Natural killer cell (primary cell): Measurements from ENCODE around the gene ATP5F1D. TPM values are rescaled to one million over a fixed set of nuclear protein-coding genes. Genes with fewer than 3 reads are reported as not detected.

Experiments used
- ATAC-seq, 3 donors: fragments of 150-1000 bp in 2 of 3; fragments of 200-7000 bp in 1 of 3; cut with Tn5 transposase; 1 replicate in 1 of 3; 2 replicates in 2 of 3; pipeline ENCODE4 v1.10.0; 2021; ENCODE audit warnings: mild to moderate bottlenecking in 2 of 3, moderate library complexity in 2 of 3
- DNase-seq, 2 donors: peaks; one replicate each; pipeline versions ENCODE4 v3.0.0 to v3.0.0-alpha.2; 2013 to 2021; ENCODE audit warnings: mixed read lengths in 1 of 2
- H3K27ac ChIP-seq: one replicate; pipeline ENCODE4 v1.5.1; 2013; ENCODE audit warnings: mild to moderate bottlenecking, low read length
- H3K27me3 ChIP-seq: one replicate; pipeline ENCODE4 v1.6.1; 2013; ENCODE audit warnings: low read length; ENCODE audit not compliant: control insufficient read depth, insufficient read depth
- H3K36me3 ChIP-seq: one replicate; pipeline ENCODE4 v1.6.1; 2013; ENCODE audit warnings: low read length; ENCODE audit not compliant: control insufficient read depth, insufficient read depth
- H3K4me1 ChIP-seq: one replicate; pipeline ENCODE4 v1.6.1; 2013; ENCODE audit warnings: low read length; ENCODE audit not compliant: control insufficient read depth, insufficient read depth
- H3K4me3 ChIP-seq: one replicate; pipeline ENCODE4 v1.5.1; 2013; ENCODE audit warnings: low read length
- H3K9me3 ChIP-seq: one replicate; pipeline ENCODE4 v1.6.1; 2013; ENCODE audit warnings: low read length; ENCODE audit not compliant: control insufficient read depth, insufficient read depth
- H3K27ac Mint-ChIP-seq, 2 donors: one replicate each; pipeline ENCODE4 v1.8.0; 2022; ENCODE audit warnings: mild to moderate bottlenecking in 2 of 2, mixed read lengths in 2 of 2, moderate library complexity in 1 of 2
- H3K27me3 Mint-ChIP-seq, 2 donors: one replicate each; pipeline ENCODE4 v1.8.0; 2022; ENCODE audit warnings: low read depth in 2 of 2, mixed read lengths in 2 of 2
- H3K36me3 Mint-ChIP-seq: one replicate; pipeline ENCODE4 v1.8.0; 2022; ENCODE audit warnings: mixed read lengths
- H3K4me1 Mint-ChIP-seq, 2 donors: one replicate each; pipeline ENCODE4 v1.8.0; 2022; ENCODE audit warnings: mixed read lengths in 2 of 2
- H3K4me3 Mint-ChIP-seq: one replicate; pipeline ENCODE4 v1.8.0; 2022; ENCODE audit warnings: mild to moderate bottlenecking, moderate library complexity, mixed read lengths
- H3K9me3 Mint-ChIP-seq, 2 donors: one replicate each; pipeline ENCODE4 v1.8.0; 2022; ENCODE audit warnings: mixed read lengths in 2 of 2
- CTCF ChIP-seq: fragments of 200-600 bp; IDR thresholded peaks from one replicate; pipeline ENCODE4 v1.8.0; 2022; ENCODE audit warnings: antibody characterized with exemption
- WGBS: methylation state at CpG from one replicate; pipeline ENCODE4 v1.1.7; 2013; ENCODE audit warnings: missing lambda C conversion rate; ENCODE audit not compliant: insufficient coverage; 5-methylcytosine and 5-hydroxymethylcytosine counted together
- intact Hi-C: fragments of 100-400 bp; cut with micrococcal nuclease; formaldehyde crosslinking; loops from one replicate; pipeline ENCODE4 v1.14.2; 2022
- total RNA-seq, 4 donors: library from RNA; stranded (reverse); fragments of 120-200 nt in 1 of 4; gene quantifications; one replicate each; pipeline versions ENCODE4 v1.2.3 to v1.2.4, GENCODE V29; 2013 to 2022

Gene ATP5F1D
- total RNA-seq, 3 donors from 2014 or later (not counting 1 experiment from before 2014, with no cell fraction given): 88.6 to 119 (median 104) TPM

- Mint-ChIP-seq H3K27ac (no peak overlapping the region), H3K9me3 (no peaks in the 10 kb centered on the region), H3K4me3 (no peak overlapping the region), H3K4me1 (peaks cover 0 to 8% of the 10 kb centered on the region in 2 donors), H3K36me3 (no peaks in the 10 kb centered on the region), H3K27me3 (peaks cover 10 to 32% of the 10 kb centered on the region in 2 donors)
- ATAC-seq (no peak), DNase-seq (no peak)
- intact Hi-C loops: no loop called here
- Histone ChIP-seq H3K4me1 (peaks cover 10% of the 10 kb centered on the region), H3K9me3 (no peaks in the 10 kb centered on the region), H3K27me3 (peaks cover 24% of the 10 kb centered on the region), H3K4me3 (no peak overlapping the region), H3K27ac (no peak overlapping the region), H3K36me3 (no peaks in the 10 kb centered on the region)
- WGBS: 88% methylated on average over 41 of the region's 41 CpGs
- TF ChIP-seq CTCF: no peak
These were observed 47.5 kb downstream of the ATP5F1D start for GRCh38 chr19:1288833-1289685.

GRCh38 chr19:1289686-1290025 is 48.1 kb downstream of the ATP5F1D start:
- Mint-ChIP-seq H3K9me3 (no peaks in the 10 kb centered on the region), H3K4me3 (no peak overlapping the region), H3K4me1 (peaks cover 0 to 5% of the 10 kb centered on the region in 2 donors), H3K36me3 (no peaks in the 10 kb centered on the region), H3K27me3 (peaks cover 5 to 28% of the 10 kb centered on the region in 2 donors), H3K27ac (no peak overlapping the region)
- Histone ChIP-seq H3K4me3 (no peak overlapping the region), H3K4me1 (peaks cover 10% of the 10 kb centered on the region), H3K27ac (no peak overlapping the region), H3K27me3 (peaks cover 23% of the 10 kb centered on the region), H3K9me3 (no peaks in the 10 kb centered on the region), H3K36me3 (no peaks in the 10 kb centered on the region)
- no peak for TF ChIP-seq CTCF
- intact Hi-C loops: no loop called here
- ATAC-seq (no peak), DNase-seq (no peak)
- 81% methylated on average over 19 of the region's 19 CpGs for WGBS

DNA sequence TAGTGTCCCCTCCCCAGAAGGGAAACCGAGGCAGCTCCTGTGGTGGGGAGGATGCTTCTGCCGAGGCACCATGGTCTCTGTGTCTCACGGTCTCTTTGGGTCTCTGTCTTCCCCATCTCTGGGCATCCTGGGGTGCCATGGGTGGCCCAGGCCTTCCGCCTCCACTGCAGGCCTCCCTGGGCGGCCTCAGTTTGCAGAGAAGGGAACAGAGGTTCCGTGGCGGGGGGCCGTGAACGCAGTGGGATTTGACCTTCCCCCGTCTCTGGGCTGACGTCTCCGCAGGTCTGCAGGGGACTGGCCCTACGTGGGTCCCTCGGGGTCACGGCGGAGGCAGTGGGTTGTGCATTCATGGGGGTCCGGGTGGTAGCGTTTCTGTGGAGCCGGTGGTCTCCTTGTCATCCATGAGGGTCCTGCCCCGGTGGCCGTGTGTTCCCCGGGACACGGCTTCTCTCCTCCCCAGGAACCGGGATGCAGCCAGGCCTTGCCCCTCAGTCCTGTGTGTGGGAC is 48.7 kb downstream of the ATP5F1D start:
- Histone ChIP-seq H3K4me1 (peaks cover 14% of the 10 kb centered on the region), H3K4me3 (no peak overlapping the region), H3K27ac (no peak overlapping the region), H3K27me3 (peaks cover 24% of the 10 kb centered on the region), H3K9me3 (no peaks in the 10 kb centered on the region), H3K36me3 (no peaks in the 10 kb centered on the region)
- H3K4me3 Mint-ChIP-seq: no peak overlapping the region
- no peak for TF ChIP-seq CTCF
- DNase-seq: no peak
- intact Hi-C loops: no loop called here
- ATAC-seq: no peak
- H3K9me3 Mint-ChIP-seq: no peaks in the 10 kb centered on the region
- H3K27me3 Mint-ChIP-seq: peaks cover 0 to 22% of the 10 kb centered on the region in 2 donors
- peaks cover 0 to 5% of the 10 kb centered on the region in 2 donors for H3K4me1 Mint-ChIP-seq
- no peaks in the 10 kb centered on the region for H3K36me3 Mint-ChIP-seq
- no peak overlapping the region for H3K27ac Mint-ChIP-seq
- WGBS: 87% methylated on average over 24 of the region's 24 CpGs
